A549 (cell line): ENCODE measurements around the gene NHEJ1. TPM values are rescaled to one million over a fixed set of nuclear protein-coding genes. Genes with fewer than 3 reads are reported as not detected.

Experiments used
- ATAC-seq, 2 experiments: fragments of 200-7000 bp in 1 of 2; fragments of >200 bp in 1 of 2; cut with Nextera tagmentation in 1 of 2; cut with Tn5 transposase in 1 of 2; 3 replicates each; pipeline versions ENCODE4 v1.8.0 to v1.9.1; 2018 to 2020; ENCODE audit warnings: mild to moderate bottlenecking in 1 of 2, moderate library complexity in 1 of 2
- CTCF ChIA-PET: fragments of 300-600 bp; sonication (Branson Sonifier 250); formaldehyde crosslinking; extraction: SDS; loops from one replicate; lab custom pipeline; 2021; ENCODE audit warnings: antibody characterized with exemption, inconsistent platforms; lab: Yijun Ruan, JAX
- POLR2A ChIA-PET: fragments of 350-600 bp; formaldehyde crosslinking; extraction: SDS; loops from one replicate; lab custom pipeline; 2021; ENCODE audit warnings: antibody characterized with exemption, inconsistent platforms; lab: Yijun Ruan, JAX
- DNase-seq, 2 experiments: peaks; one replicate each; pipeline versions ENCODE4 v3.0.0 to v3.0.0-alpha.2; 2011 to 2016; ENCODE audit warnings: low read depth in 1 of 2, low spot score in 1 of 2
- FAIRE-seq: peaks from 2 replicates; lab custom pipeline; 2011; peaks lifted over from hg19 to GRCh38; lab: Jason Lieb, UNC
- H3K27ac ChIP-seq, 2 experiments: fragments of >200 bp; sonication (Bioruptor Twin); formaldehyde crosslinking; 3 replicates each; pipeline ENCODE4 v1.5.1; 2016 to 2017
- H3K4me1 ChIP-seq: fragments of >200 bp; sonication (Bioruptor Twin); formaldehyde crosslinking; 3 replicates; pipeline ENCODE4 v1.6.1; 2016
- H3K4me2 ChIP-seq: fragments of >200 bp; sonication (Bioruptor Twin); formaldehyde crosslinking; 3 replicates; pipeline ENCODE4 v1.6.1; 2016
- H3K4me3 ChIP-seq: fragments of >200 bp; sonication (Bioruptor Twin); formaldehyde crosslinking; 3 replicates; pipeline ENCODE4 v1.5.1; 2016
- H3K9me3 ChIP-seq: fragments of >200 bp; sonication (Bioruptor Twin); formaldehyde crosslinking; 3 replicates; pipeline ENCODE4 v1.6.1; 2016
- CBX8 ChIP-seq: fragments of 200-600 bp; sonication (generic); IDR thresholded peaks from 2 replicates; pipeline ENCODE4 v1.6.1; 2016
- EHMT2 ChIP-seq: fragments of 200-600 bp; sonication (generic); IDR thresholded peaks from 2 replicates; pipeline ENCODE4 v1.6.1; 2016; ENCODE audit warnings: antibody characterized with exemption, low read depth, mild to moderate bottlenecking, moderate library complexity
- FOSB ChIP-seq: fragments of 250-450 bp; sonication (Bioruptor Pico); IDR thresholded peaks from 2 replicates; pipeline ENCODE4 v1.5.0; 2020; ENCODE audit warnings: mild to moderate bottlenecking, moderate library complexity
- FOSL2 ChIP-seq, 2 experiments: fragments of 450-650 bp in 1 of 2; fragments of >200 bp in 1 of 2; sonication (Bioruptor Twin) in 1 of 2; formaldehyde crosslinking; IDR thresholded peaks; 2 replicates each; pipeline versions ENCODE4 v1.5.0 to v1.6.1; 2016 to 2020; ENCODE audit warnings: mild to moderate bottlenecking in 1 of 2, moderate library complexity in 1 of 2
- FOXS1 ChIP-seq: fragments of 250-450 bp; sonication (Bioruptor Pico); IDR thresholded peaks from 2 replicates; pipeline ENCODE4 v1.5.0; 2020; ENCODE audit warnings: mild to moderate bottlenecking, moderate library complexity
- HMGXB4 ChIP-seq: fragments of 250-450 bp; sonication (Bioruptor Pico); IDR thresholded peaks from 2 replicates; pipeline ENCODE4 v1.5.0; 2021; ENCODE audit warnings: mild to moderate bottlenecking, moderate library complexity, borderline replicate concordance
- KDM5A ChIP-seq: fragments of 200-600 bp; sonication (generic); IDR thresholded peaks from 2 replicates; pipeline ENCODE4 v1.6.1; 2016; ENCODE audit warnings: antibody characterized with exemption, mild to moderate bottlenecking
- NPAS2 ChIP-seq: fragments of 250-450 bp; sonication (Bioruptor Pico); IDR thresholded peaks from 2 replicates; pipeline ENCODE4 v1.8.0; 2022; ENCODE audit warnings: mild to moderate bottlenecking, moderate library complexity, borderline replicate concordance
- PBX3 ChIP-seq: IDR thresholded peaks from 2 replicates; pipeline ENCODE4 v1.6.1; 2012
- PHF8 ChIP-seq: fragments of 200-600 bp; sonication (generic); IDR thresholded peaks from 2 replicates; pipeline ENCODE4 v1.6.1; 2016; ENCODE audit warnings: low read depth, mild to moderate bottlenecking, antibody characterized with exemption, moderate library complexity, borderline replicate concordance
- POLR2A ChIP-seq: IDR thresholded peaks from 2 replicates; pipeline ENCODE4 v1.6.1; 2012; ENCODE audit warnings: mild to moderate bottlenecking, low read length
- RAD21 ChIP-seq, 2 experiments: fragments of >200 bp in 1 of 2; sonication (Bioruptor Twin) in 1 of 2; formaldehyde crosslinking in 1 of 2; IDR thresholded peaks in 1 of 2; conservative IDR thresholded peaks in 1 of 2; 2 replicates in 1 of 2; 3 replicates in 1 of 2; pipeline ENCODE4 v1.6.1; 2012 to 2018; ENCODE audit warnings: inconsistent platforms in 1 of 2
- REST ChIP-seq: fragments of 200-600 bp; sonication (generic); IDR thresholded peaks from 2 replicates; pipeline ENCODE4 v1.6.1; 2016; ENCODE audit warnings: antibody characterized with exemption, mild to moderate bottlenecking, moderate library complexity
- RFX5 ChIP-seq: fragments of 450-650 bp; IDR thresholded peaks from 2 replicates; pipeline ENCODE4 v1.7.1; 2014; ENCODE audit warnings: antibody characterized with exemption, mild to moderate bottlenecking, moderate library complexity
- RNF2 ChIP-seq: fragments of 200-600 bp; sonication (generic); IDR thresholded peaks from 2 replicates; pipeline ENCODE4 v1.6.1; 2016; ENCODE audit warnings: low read depth, mild to moderate bottlenecking, antibody characterized with exemption, moderate library complexity, borderline replicate concordance
- TP53 ChIP-seq: fragments of 250-450 bp; sonication (Bioruptor Pico); IDR thresholded peaks from 2 replicates; pipeline ENCODE4 v1.5.0; 2021; ENCODE audit warnings: mild to moderate bottlenecking, moderate library complexity
- USF2 ChIP-seq: fragments of 450-650 bp; IDR thresholded peaks from 2 replicates; pipeline ENCODE4 v1.6.1; 2014; ENCODE audit warnings: antibody characterized with exemption
- ZC3H11A ChIP-seq: fragments of 450-650 bp; IDR thresholded peaks from 2 replicates; pipeline ENCODE4 v1.6.1; 2014; ENCODE audit warnings: antibody characterized with exemption, mild to moderate bottlenecking
- ZFP36 ChIP-seq: fragments of 450-650 bp; IDR thresholded peaks from 2 replicates; pipeline ENCODE4 v1.6.1; 2014; ENCODE audit warnings: borderline replicate concordance; ENCODE audit not compliant: partially characterized antibody
- ZSCAN20 ChIP-seq: fragments of 250-450 bp; sonication (Bioruptor Pico); IDR thresholded peaks from 2 replicates; pipeline ENCODE4 v1.8.0; 2022; ENCODE audit warnings: mild to moderate bottlenecking, moderate library complexity
- WGBS: methylation state at CpG from one replicate; pipeline ENCODE4 v1.1.6; 2017; ENCODE audit errors: missing lambda C conversion rate; 5-methylcytosine and 5-hydroxymethylcytosine counted together
- polyA plus RNA-seq, 4 experiments: library from polyadenylated mRNA; depleted of rRNA in 3 of 4; stranded (reverse); fragments of >200 nt; fragmentation: RNase III in 1 of 4; extraction: RNeasy Plus Mini Kit Qiagen cat#74134 plus additional on column Dnase treatment in 1 of 4; gene quantifications; 2 replicates in 3 of 4; 3 replicates in 1 of 4; pipeline ENCODE4 v1.2.3, GENCODE V29; 2011 to 2017

Gene NHEJ1
- polyA plus RNA-seq, 2 of the 4 experiments (the other 2 are of a cell fraction) = 18.5 to 31.8 TPM

- TF ChIP-seq TP53 (CRISPR knock-in tag) = no peak
Observed at GRCh38 chr2:219078126-219078525, 82.5 kb downstream of the NHEJ1 start (continued).

GRCh38 chr2:219076253-219076652, 84.4 kb downstream of the NHEJ1 start:
- Histone ChIP-seq H3K27ac (no peak overlapping the region), H3K9me3 (no peaks in the 10 kb centered on the region), H3K4me3 (no peak overlapping the region), H3K4me1 (no peaks in the 10 kb centered on the region), H3K4me2 (no peak overlapping the region)
- CTCF ChIA-PET = interaction anchor here (0.6 to 12.9 kb wide), 6 partner anchors 18 to 218 kb away, joined by 3 to 182 read pairs (median 5); partner anchors contain the start of gene IHH
- DNase-seq = no peak
- no peak for FAIRE-seq
- TF ChIP-seq REST = no peak
- no peak for TF ChIP-seq KDM5A
- TF ChIP-seq ZFP36 = no peak
- TF ChIP-seq FOSB (CRISPR knock-in tag) = no peak
- TF ChIP-seq EHMT2 = no peak
- TF ChIP-seq ZSCAN20 = no peak
- TF ChIP-seq PBX3 = no peak
- no peak for TF ChIP-seq ZC3H11A
- TF ChIP-seq POLR2A = no peak
- TF ChIP-seq NPAS2 (CRISPR knock-in tag) = no peak
- TF ChIP-seq RFX5 = no peak
- no peak for TF ChIP-seq PHF8
- no peak for TF ChIP-seq USF2
- TF ChIP-seq FOXS1 (CRISPR knock-in tag) = no peak
- no peak for TF ChIP-seq RNF2
- no peak for TF ChIP-seq CBX8
- TF ChIP-seq HMGXB4 = no peak
- no peak for TF ChIP-seq RAD21 (conservative IDR thresholded peaks at IDR 0.05 in 1 of 2, IDR thresholded peaks at IDR 0.05 in 1 of 2)
- TF ChIP-seq FOSL2 (IDR thresholded peaks at IDR 0.05) = no peak
- no peak for TF ChIP-seq FOSL2 (CRISPR knock-in tag; IDR thresholded peaks at IDR 0.05)
- no peak for ATAC-seq
- WGBS = 87% methylated on average over 3 of the region's 3 CpGs
- POLR2A ChIA-PET = interaction anchor here (0.7 kb wide), 1 partner anchor 26 kb away, joined by 3 read pairs; no protein-coding TSS in a partner anchor
